Measurements from ENCODE around the gene LDLRAD3. TPM values are rescaled to one million over a fixed set of nuclear protein-coding genes. Genes with fewer than 3 reads are reported as not detected.

LDLRAD3 gene
- total RNA-seq, 2 experiments from 2014 or later, result 0.22 to 0.59 TPM

- intact Hi-C loops (cut with micrococcal nuclease), result no loop called here
- ChIA-PET POLR2A (no interaction called here), CTCF (interaction anchor here (0.9 kb wide), 1 partner anchor 51 kb away, joined by 3 read pairs; no protein-coding TSS in a partner anchor)
- no peak for TF ChIP-seq CTCF (IDR thresholded peaks at IDR 0.05)
- H3K27me3 Mint-ChIP-seq, result peaks cover 10% of the 10 kb centered on the region
- no peaks in the 10 kb centered on the region for H3K4me1 Mint-ChIP-seq (ENCODE audit: low read depth)
- H3K9me3 Mint-ChIP-seq, result peaks cover 6% of the 10 kb centered on the region
- DNase-seq (no peak), ATAC-seq (no peak)
- no peaks in the 10 kb centered on the region for H3K36me3 Mint-ChIP-seq (ENCODE audit: low read depth)
- no peak overlapping the region for H3K4me3 Mint-ChIP-seq
- no peak overlapping the region for H3K27ac Mint-ChIP-seq
Observed at GRCh38 chr11:36214976-36215692, 271.3 kb downstream of the LDLRAD3 start.

- ATAC-seq (no peak), DNase-seq (no peak)
- no peak for TF ChIP-seq CTCF (IDR thresholded peaks at IDR 0.05)
- no peak overlapping the region for H3K27ac Mint-ChIP-seq
- no peaks in the 10 kb centered on the region for H3K4me1 Mint-ChIP-seq (ENCODE audit: low read depth)
- intact Hi-C loops (cut with micrococcal nuclease), result no loop called here
- peaks cover 9% of the 10 kb centered on the region for H3K9me3 Mint-ChIP-seq
- CTCF ChIA-PET, result interaction anchor here (0.9 kb wide), 1 partner anchor 50 kb away, joined by 3 read pairs; no protein-coding TSS in a partner anchor
- H3K4me3 Mint-ChIP-seq, result no peak overlapping the region
- no peaks in the 10 kb centered on the region for H3K36me3 Mint-ChIP-seq (ENCODE audit: low read depth)
- POLR2A ChIA-PET, result no interaction called here
- peaks cover 10% of the 10 kb centered on the region for H3K27me3 Mint-ChIP-seq
Observed at GRCh38 chr11:36215693-36216060, 271.8 kb downstream of the LDLRAD3 start.

- no peak overlapping the region for H3K27ac Mint-ChIP-seq
- intact Hi-C loops (cut with micrococcal nuclease), result no loop called here
- peaks cover 10% of the 10 kb centered on the region for H3K27me3 Mint-ChIP-seq
- TF ChIP-seq CTCF (IDR thresholded peaks at IDR 0.05), result no peak
- no peaks in the 10 kb centered on the region for H3K4me1 Mint-ChIP-seq (ENCODE audit: low read depth)
- H3K9me3 Mint-ChIP-seq, result peaks cover 9% of the 10 kb centered on the region
- no peak overlapping the region for H3K4me3 Mint-ChIP-seq
- DNase-seq (no peak), ATAC-seq (no peak)
- ChIA-PET POLR2A (no interaction called here), CTCF (no interaction called here)
- H3K36me3 Mint-ChIP-seq (ENCODE audit: low read depth), result no peaks in the 10 kb centered on the region
Observed at GRCh38 chr11:36216061-36216615, 272.3 kb downstream of the LDLRAD3 start.

- POLR2A ChIA-PET, result no interaction called here
- ATAC-seq, result no peak
- H3K9me3 Mint-ChIP-seq, result peaks cover 9% of the 10 kb centered on the region
- H3K27me3 Mint-ChIP-seq, result peaks cover 10% of the 10 kb centered on the region
- intact Hi-C loops (cut with micrococcal nuclease), result no loop called here
- H3K4me3 Mint-ChIP-seq, result no peak overlapping the region
- no peak for DNase-seq
- TF ChIP-seq CTCF (IDR thresholded peaks at IDR 0.05), result no peak
- H3K4me1 Mint-ChIP-seq (ENCODE audit: low read depth), result no peaks in the 10 kb centered on the region
- no peak overlapping the region for H3K27ac Mint-ChIP-seq
- H3K36me3 Mint-ChIP-seq (ENCODE audit: low read depth), result no peaks in the 10 kb centered on the region
- CTCF ChIA-PET, result no interaction called here
Observed at GRCh38 chr11:36218283-36218921, 274.5 kb downstream of the LDLRAD3 start.

GRCh38 chr11:36219996-36220395 is 276.1 kb downstream of the LDLRAD3 start:
- ChIA-PET POLR2A (no interaction called here), CTCF (interaction anchor here (1.1 kb wide), 2 partner anchors 46 to 398 kb away, joined by 3 to 4 read pairs; no protein-coding TSS in a partner anchor)
- no peaks in the 10 kb centered on the region for H3K36me3 Mint-ChIP-seq (ENCODE audit: low read depth)
- H3K9me3 Mint-ChIP-seq, result peaks cover 9% of the 10 kb centered on the region
- intact Hi-C loops (cut with micrococcal nuclease), result no loop called here
- ATAC-seq (no peak), DNase-seq (no peak)
- H3K4me3 Mint-ChIP-seq, result no peak overlapping the region
- TF ChIP-seq CTCF (IDR thresholded peaks at IDR 0.05), result no peak
- no peak overlapping the region for H3K27ac Mint-ChIP-seq
- peaks cover 5% of the 10 kb centered on the region for H3K27me3 Mint-ChIP-seq
- H3K4me1 Mint-ChIP-seq (ENCODE audit: low read depth), result no peaks in the 10 kb centered on the region

Data from activated CD8-positive, alpha-beta T cell treated with anti-CD3 and anti-CD28 coated beads for 36 hours (primary cell).